ENCODE measurements around the gene WBP4.
"Not testable (repeated sequence)": the region's sequence is repeated elsewhere in the genome, so short reads cannot be mapped to it uniquely, and the experiment has no call there.

Gene WBP4

GRCh38 chr13:41061075-41061913, at the start of gene WBP4:
WBP4 (plus strand) TSS chr13:41061509; CDS start chr13:41061674, 165 bp downstream.
- peak; percentile 88 for DNase-seq

GRCh38 chr13:41012536-41012935, 48.8 kb upstream of the WBP4 start:
- DNase-seq, result no peak

- no peak for DNase-seq
These were observed 47.5 kb upstream of the WBP4 start for GRCh38 chr13:41013835-41014234.

GRCh38 chr13:41015920-41016319, 45.4 kb upstream of the WBP4 start:
- no peak for DNase-seq

- DNase-seq, result peak; percentile 16
These were observed 44.1 kb upstream of the WBP4 start for GRCh38 chr13:41017159-41017558.

- DNase-seq, result no peak
These were observed 43.3 kb upstream of the WBP4 start for GRCh38 chr13:41017817-41018601.

GRCh38 chr13:41018602-41018948, 42.7 kb upstream of the WBP4 start:
- DNase-seq, result no peak

GRCh38 chr13:41019011-41019487, 42.3 kb upstream of the WBP4 start, which contains the start of gene ELF1:
ELF1 (minus strand) TSS chr13:41019316; CDS start chr13:40982054, 37,262 bp downstream.
- DNase-seq, result peak; percentile 53

- no peak for DNase-seq
These were observed 41.5 kb upstream of the WBP4 start for GRCh38 chr13:41019578-41020347.

- DNase-seq, result no peak
These were observed 35.8 kb upstream of the WBP4 start for GRCh38 chr13:41025518-41025917.

- no peak for DNase-seq
These were observed 34.5 kb upstream of the WBP4 start for GRCh38 chr13:41026788-41027187.

GRCh38 chr13:41028051-41028450, 33.3 kb upstream of the WBP4 start:
- DNase-seq, result no peak

- DNase-seq, result no peak
These were observed 31.7 kb upstream of the WBP4 start for GRCh38 chr13:41029629-41030028.

- DNase-seq, result no peak
These were observed 28.5 kb upstream of the WBP4 start for GRCh38 chr13:41032691-41033376.

GRCh38 chr13:41034382-41034781, 26.9 kb upstream of the WBP4 start:
- no peak for DNase-seq

GRCh38 chr13:41034881-41035280, 26.4 kb upstream of the WBP4 start:
- DNase-seq, result no peak

- DNase-seq, result not testable (repeated sequence)
These were observed 24.8 kb upstream of the WBP4 start for GRCh38 chr13:41036557-41036956.

- DNase-seq, result no peak
These were observed 21.6 kb upstream of the WBP4 start for GRCh38 chr13:41039746-41040145.

- no peak for DNase-seq
These were observed 20.6 kb upstream of the WBP4 start for GRCh38 chr13:41040584-41041334.

- not testable (repeated sequence) for DNase-seq
These were observed 18.9 kb upstream of the WBP4 start for GRCh38 chr13:41042419-41042818.

- DNase-seq, result no peak
These were observed 12.7 kb upstream of the WBP4 start for GRCh38 chr13:41048640-41049039.

Data from activated naive CD4-positive, alpha-beta T cell treated with Interleukin-2 at 50 U/mL for 16 hours (primary cell).